ENCODE measurements around the gene PHYKPL.

DNA sequence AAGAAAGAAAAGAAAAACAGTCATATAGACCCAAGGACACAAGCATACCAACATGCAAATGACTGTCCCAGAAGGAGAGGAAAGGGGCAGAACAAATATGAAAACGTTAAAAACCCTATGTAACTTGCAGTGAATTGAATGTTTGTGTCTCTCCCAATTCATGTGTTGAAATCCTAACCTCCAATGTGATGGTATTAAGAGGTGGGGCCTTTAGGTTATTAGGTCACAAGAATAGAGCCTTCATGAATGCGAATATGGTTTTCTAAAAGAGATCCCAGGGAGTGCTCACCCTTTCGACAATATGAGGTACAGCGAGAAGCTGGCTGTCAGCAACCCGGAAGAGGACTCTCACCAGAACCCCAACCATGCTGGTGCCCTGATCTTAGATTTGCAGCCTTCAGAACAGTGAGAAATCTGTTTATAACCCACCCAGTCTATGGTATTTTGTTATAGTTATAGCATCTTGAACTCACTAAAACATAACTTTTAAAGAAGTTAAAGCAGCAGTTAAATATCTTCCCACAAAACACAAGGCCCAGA, 14.3 kb downstream of the PHYKPL start:
- TF ChIP-seq EGR1 (IDR thresholded peaks at IDR 0.05; ENCODE audit: borderline replicate concordance, low read depth, low read length): no peak
- TF ChIP-seq SUZ12 (IDR thresholded peaks at IDR 0.05; ENCODE audit: low read length): no peak
- TF ChIP-seq JUN (IDR thresholded peaks at IDR 0.05; ENCODE audit: low read depth, low read length): no peak
- peak in 1 of 2 experiments; percentile 51; a peak in 1 of 3 replicates for TF ChIP-seq POLR2A (IDR thresholded peaks at IDR 0.05; ENCODE audit: control extremely low read depth in 1 of 2, low read depth in 2 of 2, low read length in 2 of 2)
- TF ChIP-seq, protein P1, sequence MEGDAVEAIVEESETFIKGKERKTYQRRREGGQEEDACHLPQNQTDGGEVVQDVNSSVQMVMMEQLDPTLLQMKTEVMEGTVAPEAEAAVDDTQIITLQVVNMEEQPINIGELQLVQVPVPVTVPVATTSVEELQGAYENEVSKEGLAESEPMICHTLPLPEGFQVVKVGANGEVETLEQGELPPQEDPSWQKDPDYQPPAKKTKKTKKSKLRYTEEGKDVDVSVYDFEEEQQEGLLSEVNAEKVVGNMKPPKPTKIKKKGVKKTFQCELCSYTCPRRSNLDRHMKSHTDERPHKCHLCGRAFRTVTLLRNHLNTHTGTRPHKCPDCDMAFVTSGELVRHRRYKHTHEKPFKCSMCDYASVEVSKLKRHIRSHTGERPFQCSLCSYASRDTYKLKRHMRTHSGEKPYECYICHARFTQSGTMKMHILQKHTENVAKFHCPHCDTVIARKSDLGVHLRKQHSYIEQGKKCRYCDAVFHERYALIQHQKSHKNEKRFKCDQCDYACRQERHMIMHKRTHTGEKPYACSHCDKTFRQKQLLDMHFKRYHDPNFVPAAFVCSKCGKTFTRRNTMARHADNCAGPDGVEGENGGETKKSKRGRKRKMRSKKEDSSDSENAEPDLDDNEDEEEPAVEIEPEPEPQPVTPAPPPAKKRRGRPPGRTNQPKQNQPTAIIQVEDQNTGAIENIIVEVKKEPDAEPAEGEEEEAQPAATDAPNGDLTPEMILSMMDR (IDR thresholded peaks at IDR 0.05; ENCODE audit: control extremely low read depth in 1 of 3, insufficient read depth in 1 of 3, low read depth in 1 of 3, low read length in 3 of 3): no peak
- TF ChIP-seq TAF1 (IDR thresholded peaks at IDR 0.05; ENCODE audit: low read depth, low read length): no peak
- no peak for TF ChIP-seq KDM1A (IDR thresholded peaks at IDR 0.05; ENCODE audit: borderline replicate concordance, low read length)
- no peak for TF ChIP-seq ZNF274 (IDR thresholded peaks at IDR 0.05; ENCODE audit: borderline replicate concordance, extremely low read depth, low read length)
- TF ChIP-seq, protein P2, sequence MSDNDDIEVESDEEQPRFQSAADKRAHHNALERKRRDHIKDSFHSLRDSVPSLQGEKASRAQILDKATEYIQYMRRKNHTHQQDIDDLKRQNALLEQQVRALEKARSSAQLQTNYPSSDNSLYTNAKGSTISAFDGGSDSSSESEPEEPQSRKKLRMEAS (IDR thresholded peaks at IDR 0.05): no peak
- TF ChIP-seq, protein P3, sequence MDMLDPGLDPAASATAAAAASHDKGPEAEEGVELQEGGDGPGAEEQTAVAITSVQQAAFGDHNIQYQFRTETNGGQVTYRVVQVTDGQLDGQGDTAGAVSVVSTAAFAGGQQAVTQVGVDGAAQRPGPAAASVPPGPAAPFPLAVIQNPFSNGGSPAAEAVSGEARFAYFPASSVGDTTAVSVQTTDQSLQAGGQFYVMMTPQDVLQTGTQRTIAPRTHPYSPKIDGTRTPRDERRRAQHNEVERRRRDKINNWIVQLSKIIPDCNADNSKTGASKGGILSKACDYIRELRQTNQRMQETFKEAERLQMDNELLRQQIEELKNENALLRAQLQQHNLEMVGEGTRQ (IDR thresholded peaks at IDR 0.05; ENCODE audit: low read length): no peak
- no peak for TF ChIP-seq SP1 (IDR thresholded peaks at IDR 0.05; ENCODE audit: low read depth, low read length)
